ENCODE measurements around the gene OCA2. TPM values are rescaled to one million over a fixed set of nuclear protein-coding genes. Genes with fewer than 3 reads are reported as not detected.

The OCA2 gene
- total RNA-seq, 1 donor from 2014 or later, result 1.0 TPM

DNA sequence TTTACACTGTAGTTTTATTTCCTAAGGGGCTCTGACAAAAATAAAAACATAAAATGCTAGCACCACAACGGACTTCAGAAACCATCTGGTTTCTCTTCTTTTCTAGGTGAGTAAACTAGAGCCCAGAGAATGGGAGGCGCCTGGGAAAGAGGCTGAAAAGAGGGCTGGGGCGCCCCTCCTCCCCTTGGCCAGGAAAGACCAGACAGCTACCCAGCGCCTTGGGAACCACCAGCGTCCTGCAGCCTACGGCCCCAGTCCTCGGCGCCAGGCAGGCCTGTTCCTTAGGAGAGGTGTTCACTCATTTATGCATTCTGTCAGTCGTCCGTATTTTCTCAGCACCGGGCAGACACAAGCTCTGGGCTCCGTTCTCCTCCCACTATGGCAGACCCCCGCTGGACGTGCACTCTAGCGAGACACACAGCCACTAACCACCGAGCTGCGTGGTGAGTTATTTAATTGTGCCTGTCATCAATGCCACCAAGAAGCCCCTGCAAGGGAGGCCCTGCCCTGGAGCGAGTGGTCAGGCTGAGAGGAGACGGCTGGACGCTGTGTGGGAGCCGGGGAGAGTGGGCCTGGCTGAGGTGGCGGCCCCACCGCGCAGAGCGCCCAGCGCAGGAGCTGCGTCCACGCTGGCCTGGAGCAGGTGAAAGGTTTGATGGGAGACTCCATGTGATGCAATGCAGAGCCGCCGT is 294.4 kb downstream of the OCA2 start:
- DNase-seq (ENCODE audit: low spot score in 2 of 2, unreplicated experiment in 2 of 2), result no peak
- no peak overlapping the region for H3K4me3 Mint-ChIP-seq
- H3K4me1 Mint-ChIP-seq, result no peaks in the 10 kb centered on the region
- peaks cover 4% of the 10 kb centered on the region for H3K27me3 Mint-ChIP-seq (ENCODE audit: low read depth)
- H3K9me3 Mint-ChIP-seq, result peaks cover 10% of the 10 kb centered on the region
- TF ChIP-seq, protein P1, sequence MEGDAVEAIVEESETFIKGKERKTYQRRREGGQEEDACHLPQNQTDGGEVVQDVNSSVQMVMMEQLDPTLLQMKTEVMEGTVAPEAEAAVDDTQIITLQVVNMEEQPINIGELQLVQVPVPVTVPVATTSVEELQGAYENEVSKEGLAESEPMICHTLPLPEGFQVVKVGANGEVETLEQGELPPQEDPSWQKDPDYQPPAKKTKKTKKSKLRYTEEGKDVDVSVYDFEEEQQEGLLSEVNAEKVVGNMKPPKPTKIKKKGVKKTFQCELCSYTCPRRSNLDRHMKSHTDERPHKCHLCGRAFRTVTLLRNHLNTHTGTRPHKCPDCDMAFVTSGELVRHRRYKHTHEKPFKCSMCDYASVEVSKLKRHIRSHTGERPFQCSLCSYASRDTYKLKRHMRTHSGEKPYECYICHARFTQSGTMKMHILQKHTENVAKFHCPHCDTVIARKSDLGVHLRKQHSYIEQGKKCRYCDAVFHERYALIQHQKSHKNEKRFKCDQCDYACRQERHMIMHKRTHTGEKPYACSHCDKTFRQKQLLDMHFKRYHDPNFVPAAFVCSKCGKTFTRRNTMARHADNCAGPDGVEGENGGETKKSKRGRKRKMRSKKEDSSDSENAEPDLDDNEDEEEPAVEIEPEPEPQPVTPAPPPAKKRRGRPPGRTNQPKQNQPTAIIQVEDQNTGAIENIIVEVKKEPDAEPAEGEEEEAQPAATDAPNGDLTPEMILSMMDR (IDR thresholded peaks at IDR 0.05; ENCODE audit: unreplicated experiment), result no peak
- H3K36me3 Mint-ChIP-seq, result no peaks in the 10 kb centered on the region
- H3K27ac Mint-ChIP-seq, result no peak overlapping the region

DNA sequence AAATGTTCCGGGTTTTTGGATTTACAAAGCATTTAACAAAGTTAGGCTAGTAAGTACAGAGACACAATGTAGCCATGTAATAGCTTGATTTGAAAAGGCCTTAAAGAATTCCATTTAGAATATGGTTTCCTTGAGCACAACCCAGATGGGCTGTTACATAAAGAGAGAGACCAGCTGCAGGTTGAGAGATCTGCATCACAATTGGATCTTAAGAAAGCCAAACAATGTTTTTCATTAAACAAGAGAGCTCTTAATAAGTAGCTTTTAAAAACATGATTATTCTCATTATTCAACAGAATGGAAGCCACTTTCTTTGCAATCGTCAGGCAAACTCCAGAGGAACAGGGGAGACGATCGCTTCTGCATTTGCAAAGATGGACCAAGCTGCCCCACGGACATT is 300.3 kb downstream of the OCA2 start:
- Mint-ChIP-seq H3K4me1 (no peaks in the 10 kb centered on the region), H3K36me3 (no peaks in the 10 kb centered on the region), H3K4me3 (no peak overlapping the region), H3K27me3 (ENCODE audit: low read depth) (peaks cover 5% of the 10 kb centered on the region), H3K27ac (no peak overlapping the region), H3K9me3 (peaks cover 5% of the 10 kb centered on the region)
- DNase-seq (ENCODE audit: low spot score in 2 of 2, unreplicated experiment in 2 of 2), result no peak
- TF ChIP-seq, protein P1 (IDR thresholded peaks at IDR 0.05; ENCODE audit: unreplicated experiment), result no peak

DNA sequence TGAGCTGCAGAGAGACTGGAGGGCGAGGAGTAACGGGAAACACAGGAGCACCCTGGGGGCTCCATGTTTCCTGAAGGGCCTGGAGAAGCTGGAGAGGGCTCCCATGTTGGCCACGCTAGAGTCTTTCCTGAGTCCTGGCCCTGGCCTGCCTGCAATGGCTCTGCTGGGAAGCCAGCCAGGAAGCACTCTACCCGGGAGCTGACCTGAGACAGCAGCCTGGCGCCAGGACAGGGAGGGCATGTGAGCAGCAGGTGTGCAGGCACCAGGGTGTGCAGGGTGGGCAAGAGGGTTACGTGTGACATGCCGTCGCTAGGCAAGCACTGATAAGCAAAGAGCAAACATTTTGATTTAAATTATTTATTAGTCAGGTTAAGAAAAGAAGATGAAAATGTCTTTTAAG is 301.4 kb downstream of the OCA2 start:
- no peak overlapping the region for H3K4me3 Mint-ChIP-seq
- H3K36me3 Mint-ChIP-seq, result no peaks in the 10 kb centered on the region
- H3K27me3 Mint-ChIP-seq (ENCODE audit: low read depth), result peaks cover 5% of the 10 kb centered on the region
- H3K9me3 Mint-ChIP-seq, result peaks cover 3% of the 10 kb centered on the region
- no peaks in the 10 kb centered on the region for H3K4me1 Mint-ChIP-seq
- no peak for DNase-seq (ENCODE audit: low spot score in 2 of 2, unreplicated experiment in 2 of 2)
- TF ChIP-seq, protein P1 (IDR thresholded peaks at IDR 0.05; ENCODE audit: unreplicated experiment), result no peak
- no peak overlapping the region for H3K27ac Mint-ChIP-seq

DNA sequence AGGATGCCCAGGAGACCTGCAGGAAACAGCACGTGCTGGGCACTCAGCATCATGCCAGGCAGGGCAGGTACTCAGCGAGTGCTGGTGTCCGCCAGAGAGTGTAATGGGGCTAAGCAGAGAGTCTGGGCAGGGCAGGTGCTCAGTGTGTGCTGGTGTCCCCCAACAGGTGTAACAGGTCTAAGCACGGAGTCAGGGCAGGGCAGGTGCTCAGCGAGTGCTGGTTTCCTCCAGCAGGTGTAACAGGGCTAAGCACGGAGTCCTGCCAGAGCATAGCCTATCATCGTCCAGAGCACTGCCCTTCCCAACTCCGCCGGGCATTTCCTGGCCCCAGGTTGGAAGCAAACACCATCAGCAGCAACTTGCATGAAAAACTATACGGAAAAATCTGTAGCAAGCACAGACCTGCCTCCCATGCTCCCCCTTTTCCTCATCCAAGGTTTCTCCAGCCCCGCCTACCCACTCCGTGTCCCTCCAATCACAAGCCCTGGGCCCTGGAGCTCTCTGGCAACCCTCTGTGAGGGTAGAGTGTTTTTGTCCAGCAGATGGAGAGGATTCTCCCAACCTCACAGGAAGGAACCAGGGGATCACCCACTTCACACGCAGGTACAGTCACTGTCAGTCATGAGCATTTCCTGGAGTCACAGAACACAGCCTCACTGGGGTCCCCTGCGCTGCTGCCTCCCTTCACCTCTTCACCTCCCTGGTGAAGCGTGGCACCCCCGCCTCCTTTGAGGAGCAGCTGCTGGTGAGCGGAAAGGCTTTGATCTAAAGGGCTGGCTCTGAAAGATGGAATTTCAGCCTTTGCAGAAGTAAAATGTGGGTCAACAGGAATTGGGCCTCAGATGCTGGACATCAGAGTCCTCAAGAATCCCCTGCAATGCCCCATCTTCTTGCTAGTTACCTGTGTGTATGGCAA is 302.5 kb downstream of the OCA2 start:
- Mint-ChIP-seq H3K27ac (no peak overlapping the region), H3K4me1 (no peaks in the 10 kb centered on the region), H3K27me3 (ENCODE audit: low read depth) (peaks cover 7% of the 10 kb centered on the region), H3K36me3 (no peaks in the 10 kb centered on the region), H3K4me3 (no peak overlapping the region), H3K9me3 (no peaks in the 10 kb centered on the region)
- DNase-seq (ENCODE audit: low spot score in 2 of 2, unreplicated experiment in 2 of 2), result no peak
- TF ChIP-seq, protein P1 (IDR thresholded peaks at IDR 0.05; ENCODE audit: unreplicated experiment), result no peak

DNA sequence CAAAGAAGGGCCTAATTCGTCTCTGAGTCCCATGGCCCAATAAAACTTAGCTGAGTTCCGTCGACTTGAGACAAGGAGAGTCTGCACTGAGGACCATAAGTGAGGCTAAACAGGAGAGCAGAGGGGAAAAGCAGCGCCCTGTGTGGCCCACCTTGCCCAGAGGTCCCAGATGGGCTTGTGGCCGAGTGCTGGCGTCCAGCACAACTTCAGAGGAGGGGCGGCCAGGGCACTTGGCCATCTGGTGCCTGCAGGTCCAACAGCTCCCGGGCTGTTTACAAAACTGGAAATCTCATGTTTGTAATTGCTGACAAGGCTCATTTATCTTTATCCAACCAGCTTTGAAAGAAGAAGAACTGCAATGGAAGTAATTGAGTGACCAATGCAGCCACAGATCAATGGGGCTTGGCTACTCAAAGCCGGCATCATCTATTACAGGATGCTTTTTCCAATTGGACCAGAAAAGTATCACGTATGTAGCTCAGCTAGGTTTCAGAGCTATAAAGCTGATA is 306.3 kb downstream of the OCA2 start:
- Mint-ChIP-seq H3K27ac (no peak overlapping the region), H3K4me1 (peaks cover 5% of the 10 kb centered on the region), H3K36me3 (no peaks in the 10 kb centered on the region), H3K4me3 (no peak overlapping the region), H3K27me3 (ENCODE audit: low read depth) (peaks cover 7% of the 10 kb centered on the region), H3K9me3 (no peaks in the 10 kb centered on the region)
- TF ChIP-seq, protein P1 (IDR thresholded peaks at IDR 0.05; ENCODE audit: unreplicated experiment), result no peak
- no peak for DNase-seq (ENCODE audit: low spot score in 2 of 2, unreplicated experiment in 2 of 2)

All from mesothelial cell of epicardium (in vitro differentiated cells).